HG03095 (cell line): ENCODE data around the gene GNAI2.
"Not testable (repeated sequence)": the region's sequence is repeated elsewhere in the genome, so short reads cannot be mapped to it uniquely, and the experiment has no call there.

Source experiments
- ATAC-seq: cut with Tn5 transposase; IDR thresholded peaks from one replicate; pipeline ENCODE4 v1.9.1; 2021; ENCODE audit warnings: moderate library complexity; ENCODE audit not compliant: unreplicated experiment

GNAI2 gene

DNA sequence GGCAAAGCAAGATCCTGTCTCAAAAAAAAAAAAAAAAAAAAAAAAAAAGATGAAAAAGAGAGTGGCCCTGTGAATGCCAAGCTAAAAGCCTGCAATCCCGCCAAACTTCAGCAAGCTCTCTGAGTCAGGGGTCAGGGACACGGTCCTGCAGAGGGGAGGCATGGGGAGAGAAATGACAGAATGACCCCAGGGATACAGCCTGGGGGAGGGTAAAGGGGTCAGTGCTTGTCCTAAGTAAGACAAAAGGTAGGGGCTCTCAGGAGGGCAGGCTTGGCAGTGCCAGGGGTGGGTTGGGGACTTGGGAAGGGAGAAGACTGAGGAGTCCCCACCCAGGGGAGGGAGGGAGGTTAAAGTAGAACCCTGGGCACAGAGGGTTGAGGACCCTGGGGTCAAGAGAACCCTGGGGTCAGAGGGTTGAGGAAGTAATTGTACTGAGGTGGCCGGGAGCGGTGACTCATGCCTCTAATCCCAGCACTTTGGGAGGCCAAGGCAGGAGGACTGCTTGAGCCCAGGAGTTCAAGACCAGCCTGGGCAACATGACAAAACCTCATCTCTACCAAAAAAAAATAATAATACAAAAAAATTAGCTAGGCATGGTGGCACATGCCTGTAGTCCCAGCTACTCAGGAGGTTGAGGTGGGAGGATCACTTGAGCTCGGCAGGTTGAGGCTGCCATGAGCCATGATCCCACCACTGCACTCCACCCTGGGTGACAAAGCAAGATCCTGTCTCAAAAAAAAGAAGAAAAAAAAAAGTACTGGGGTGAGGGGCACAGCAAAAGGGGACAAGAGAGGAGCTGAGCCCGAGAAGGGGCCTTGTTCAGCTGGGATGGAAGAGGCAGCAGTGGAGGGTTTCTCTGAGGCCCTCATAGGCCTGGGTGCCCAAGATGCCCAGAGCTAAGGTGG lies 27.7 kb downstream of the GNAI2 start:
- no peak for ATAC-seq

DNA sequence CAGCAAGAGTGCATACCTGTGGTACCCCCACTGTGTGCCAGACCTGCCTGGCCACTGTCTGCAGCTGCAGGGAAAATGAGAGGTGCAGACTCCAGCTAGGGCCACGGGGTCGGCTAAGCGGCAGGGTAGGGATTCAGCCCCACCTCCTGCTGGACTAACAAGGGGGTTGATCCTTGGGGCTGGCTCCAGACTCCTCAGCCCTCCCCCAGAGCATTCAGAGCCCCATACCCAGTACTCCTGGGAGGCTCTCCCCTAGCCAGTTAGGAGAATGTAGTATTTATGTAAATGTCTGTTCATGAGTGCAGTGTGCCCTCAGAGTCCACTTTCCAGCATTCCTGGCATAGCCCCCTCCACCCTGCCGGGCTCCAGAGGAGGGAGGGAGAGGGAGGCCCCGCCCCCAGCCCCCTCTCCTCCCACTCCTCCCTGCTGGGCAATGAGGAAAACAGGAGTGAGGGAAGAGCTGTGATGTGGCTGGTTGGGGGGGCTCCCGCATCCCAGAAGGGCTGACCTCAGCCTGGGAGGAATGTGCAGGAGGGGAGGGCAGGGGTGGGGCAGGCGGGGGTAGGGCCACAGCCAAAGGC lies 28.5 kb downstream of the GNAI2 start:
- ATAC-seq = no peak

DNA sequence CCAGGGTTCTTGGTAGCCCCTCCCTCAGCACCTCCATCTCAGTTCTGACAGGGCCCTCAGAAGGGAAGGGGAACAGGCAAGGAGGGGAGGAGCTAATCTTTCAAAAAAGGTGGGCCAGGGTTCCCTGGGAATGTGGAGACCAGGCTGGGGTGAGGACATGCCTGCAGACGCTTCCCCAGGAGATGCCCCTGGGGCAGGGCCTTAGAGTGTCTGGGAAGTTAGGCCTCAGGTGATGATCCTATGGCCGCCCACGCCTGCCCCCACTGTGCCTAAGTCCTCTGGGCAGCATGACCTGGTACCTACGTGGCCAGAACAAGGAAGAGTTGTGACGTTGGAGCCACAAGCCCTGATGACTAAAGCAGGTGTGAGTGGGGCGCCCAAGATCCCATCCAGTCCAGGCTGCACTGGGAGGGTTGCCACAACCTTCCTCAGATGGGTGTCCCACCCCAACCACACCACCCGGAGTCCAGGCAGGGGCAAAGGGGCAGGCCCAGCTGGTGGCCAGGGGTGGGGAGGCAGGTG lies 29.0 kb downstream of the GNAI2 start:
- ATAC-seq = no peak

DNA sequence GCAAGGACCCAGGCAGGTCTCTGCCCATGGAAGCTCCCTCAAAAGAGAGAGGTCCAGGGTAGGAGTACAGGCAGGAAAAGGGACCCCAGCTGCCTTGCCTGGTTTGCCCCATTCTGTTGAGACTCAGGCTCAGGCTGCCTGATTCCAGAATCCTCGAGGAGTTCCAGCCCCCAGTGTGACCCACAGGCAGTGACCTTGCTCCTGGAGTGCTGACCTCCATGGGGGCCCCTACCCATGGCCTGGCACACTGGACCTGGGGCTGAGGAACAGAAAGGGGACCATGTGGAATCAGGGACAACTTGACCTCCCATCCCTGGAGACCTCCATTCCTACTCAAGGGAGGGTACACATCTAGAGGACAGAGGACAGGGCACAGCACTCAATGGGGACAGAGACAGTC lies 29.6 kb downstream of the GNAI2 start:
- no peak for ATAC-seq

DNA sequence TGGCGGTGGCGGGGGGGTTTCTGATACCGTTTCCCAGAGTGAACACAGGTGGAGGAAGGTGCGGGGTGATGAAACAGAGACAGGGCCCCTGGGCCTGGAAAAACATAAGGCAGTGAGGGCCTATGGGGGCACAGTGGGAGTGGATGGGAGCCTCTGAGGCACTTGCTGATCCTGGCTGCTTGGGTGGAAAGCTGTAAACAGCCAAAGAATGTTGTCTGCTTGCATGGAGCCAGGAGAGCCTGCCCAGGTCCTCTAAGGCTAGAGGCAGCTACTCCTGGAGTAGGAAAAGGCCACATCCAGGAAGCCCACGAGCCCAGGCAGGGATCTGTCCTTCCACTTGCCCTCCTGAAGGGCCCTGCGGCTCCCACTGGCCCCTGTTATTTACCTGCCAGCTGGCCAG lies 30.0 kb downstream of the GNAI2 start:
- no peak for ATAC-seq

DNA sequence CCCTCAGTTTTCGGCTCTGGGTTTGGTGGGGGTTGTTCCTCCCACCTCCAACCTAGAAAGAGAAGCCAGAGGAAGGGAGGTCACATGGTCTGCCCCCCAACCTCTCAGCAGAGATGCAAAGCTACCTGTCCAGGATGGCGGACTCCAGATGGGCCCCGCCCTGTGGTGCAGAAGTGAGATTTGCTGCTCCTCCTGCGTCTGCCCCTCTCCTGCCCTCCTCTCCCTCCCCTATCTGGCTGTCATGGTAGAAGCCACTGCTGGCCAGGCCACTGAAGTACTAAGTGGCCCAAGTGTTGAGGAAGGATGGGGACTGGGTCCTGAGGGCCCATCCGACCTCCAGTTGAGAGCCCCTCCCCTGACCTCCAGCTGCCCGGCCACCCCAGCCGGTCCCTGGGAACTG lies 30.8 kb downstream of the GNAI2 start:
- ATAC-seq = no peak

DNA sequence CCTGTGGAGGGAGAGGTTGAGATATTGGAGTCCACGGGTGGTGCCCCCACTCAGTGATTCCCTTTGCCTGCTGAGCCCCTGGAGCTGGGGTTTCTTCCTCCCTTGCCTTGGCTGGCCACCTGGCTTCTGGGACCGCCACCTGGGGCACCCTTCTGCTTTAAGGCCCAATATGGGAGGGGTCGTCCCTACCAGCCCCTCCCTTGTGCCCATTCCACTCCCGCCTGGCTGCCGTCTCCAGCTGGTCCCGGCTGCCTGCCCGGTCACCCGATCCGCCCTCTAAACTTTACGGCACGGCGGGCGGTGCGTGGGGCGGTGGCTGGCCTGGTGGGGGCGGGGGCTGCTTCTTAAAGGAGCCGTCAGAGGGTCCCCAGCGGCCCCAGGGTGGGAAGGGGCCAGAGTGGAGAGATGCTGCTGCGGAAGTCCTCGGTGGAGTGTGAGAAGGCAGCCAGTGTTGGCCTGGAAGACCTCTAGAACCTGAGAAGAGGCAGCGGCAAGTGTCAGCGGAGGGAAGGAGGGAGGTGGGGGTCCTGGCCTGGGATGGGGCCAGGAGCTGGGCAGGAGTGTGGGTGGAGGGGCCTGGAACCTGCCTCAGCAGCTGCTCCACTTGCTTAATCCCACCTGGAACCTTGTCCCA lies 31.4 kb downstream of the GNAI2 start:
- ATAC-seq = no peak

DNA sequence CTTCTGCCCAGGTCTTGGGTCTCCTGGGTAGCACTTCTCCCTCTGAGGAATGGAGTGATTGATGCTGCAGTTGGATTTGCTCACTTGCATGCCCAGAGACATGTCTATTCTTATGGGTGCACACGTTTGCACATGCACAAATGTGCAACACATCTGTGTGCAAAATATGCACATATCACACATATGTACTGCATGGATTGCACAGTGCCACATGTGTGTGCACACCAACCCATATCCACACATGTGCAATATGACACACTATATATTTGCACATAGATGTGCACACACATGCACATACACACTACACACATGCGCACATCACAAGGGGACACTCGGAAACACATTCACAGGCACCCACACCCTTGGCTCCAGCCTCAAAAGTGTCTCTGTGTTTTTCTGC lies 32.3 kb downstream of the GNAI2 start:
- ATAC-seq = no peak

DNA sequence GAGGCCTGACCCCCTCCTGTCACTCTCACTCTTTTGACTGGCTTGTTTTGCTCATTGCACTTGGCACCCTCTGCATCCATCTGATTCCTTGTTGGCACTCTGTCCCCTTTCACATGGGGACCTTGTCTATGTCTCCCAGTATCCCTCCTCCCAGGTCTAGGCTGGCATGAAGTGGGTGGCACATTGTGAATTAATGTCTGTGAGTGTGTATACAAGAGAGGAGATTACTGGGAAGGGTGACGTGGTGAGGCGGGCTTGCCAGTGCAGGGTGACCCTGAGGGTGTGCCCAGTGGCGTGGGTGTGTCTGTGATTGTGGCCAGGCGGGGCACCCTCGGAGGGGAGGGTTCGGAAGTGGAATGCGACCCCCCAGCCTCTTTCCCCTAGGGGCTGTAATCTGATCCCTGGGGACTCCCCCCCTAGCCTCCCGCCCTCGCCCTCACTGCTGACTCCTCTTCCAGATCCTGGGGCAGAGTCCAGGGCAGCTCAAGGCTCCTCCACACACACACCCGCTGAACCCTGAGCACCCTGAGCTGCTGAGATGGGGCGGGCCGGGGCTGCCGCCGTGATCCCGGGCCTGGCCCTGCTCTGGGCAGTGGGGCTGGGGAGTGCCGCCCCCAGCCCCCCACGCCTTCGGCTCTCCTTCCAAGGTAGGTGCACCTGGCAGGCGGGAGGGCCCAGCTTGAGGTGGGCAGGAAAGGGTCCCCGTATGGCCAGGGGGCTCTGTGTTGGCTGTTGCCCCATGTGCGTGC lies 32.9 kb downstream of the GNAI2 start, which contains the start of gene SEMA3B:
TSS of gene SEMA3B (plus strand) at position 445 of the 749 bp plus-strand sequence. CDS start at position 539, 94 bp downstream.
- ATAC-seq = no peak

DNA sequence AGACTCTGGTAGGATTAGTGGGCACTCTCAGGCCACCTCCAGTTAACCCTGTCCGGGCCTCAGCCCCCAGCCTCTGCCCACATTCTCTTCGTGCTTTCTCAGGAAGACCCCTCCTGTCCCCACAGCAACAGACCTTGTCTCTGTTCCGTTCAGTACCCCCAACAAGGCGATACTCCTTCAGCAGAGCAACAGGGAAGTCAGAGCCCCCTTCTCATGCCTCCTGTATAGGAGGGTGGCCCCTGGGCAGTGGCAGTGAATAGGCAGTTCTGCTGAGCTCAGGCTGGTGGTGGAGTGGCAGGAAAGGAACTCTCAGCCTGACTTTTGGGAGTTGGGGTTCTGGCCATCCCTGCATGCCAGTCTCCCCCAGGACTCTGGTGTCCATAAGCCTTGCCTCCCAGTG lies 33.5 kb downstream of the GNAI2 start:
- no peak for ATAC-seq

DNA sequence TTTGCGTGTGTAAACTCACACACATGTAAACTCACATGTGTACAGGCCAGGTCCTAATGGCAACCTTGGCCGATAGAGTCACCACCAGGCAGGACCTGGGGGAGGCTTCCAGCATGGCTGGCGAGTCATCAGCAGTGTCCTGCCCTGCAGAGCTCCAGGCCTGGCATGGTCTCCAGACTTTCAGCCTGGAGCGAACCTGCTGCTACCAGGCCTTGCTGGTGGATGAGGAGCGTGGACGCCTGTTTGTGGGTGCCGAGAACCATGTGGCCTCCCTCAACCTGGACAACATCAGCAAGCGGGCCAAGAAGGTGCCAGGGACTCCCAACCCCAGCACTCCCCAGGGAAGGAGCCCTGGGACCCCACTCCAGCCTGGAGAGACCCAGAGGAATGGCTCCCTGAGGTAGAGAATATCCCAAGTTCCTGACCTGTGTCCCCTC lies 34.0 kb downstream of the GNAI2 start:
- no peak for ATAC-seq

DNA sequence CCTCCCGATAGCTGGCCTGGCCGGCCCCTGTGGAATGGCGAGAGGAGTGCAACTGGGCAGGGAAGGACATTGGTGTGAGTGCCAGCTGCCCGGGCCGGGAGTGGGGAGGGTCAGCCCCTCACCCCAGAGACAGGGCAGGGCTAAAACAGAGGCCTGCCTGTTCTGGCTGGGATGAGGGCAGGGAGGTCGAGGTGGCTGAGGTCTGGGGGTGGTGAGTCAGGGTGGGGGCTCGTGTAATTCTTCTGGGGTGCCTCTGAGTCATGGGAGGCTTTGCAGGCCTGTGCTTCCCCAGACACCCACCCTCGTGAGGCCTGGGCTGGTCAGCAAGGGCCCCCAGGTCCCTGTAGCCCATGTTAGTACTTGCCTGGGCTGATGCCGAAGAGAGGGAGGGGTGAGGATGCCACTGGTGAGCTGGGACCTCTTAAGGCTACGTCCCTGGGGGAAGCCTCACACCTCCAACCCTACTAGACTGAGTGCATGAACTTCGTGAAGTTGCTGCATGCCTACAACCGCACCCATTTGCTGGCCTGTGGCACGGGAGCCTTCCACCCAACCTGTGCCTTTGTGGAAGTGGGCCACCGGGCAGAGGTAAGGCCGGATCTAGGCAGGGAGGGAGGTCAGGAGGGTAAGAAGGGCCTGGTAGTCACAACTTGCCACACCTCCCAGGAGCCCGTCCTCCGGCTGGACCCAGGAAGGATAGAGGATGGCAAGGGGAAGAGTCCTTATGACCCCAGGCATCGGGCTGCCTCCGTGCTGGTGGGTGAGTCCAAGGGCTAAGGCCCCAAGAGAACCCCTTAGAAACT lies 34.6 kb downstream of the GNAI2 start:
- ATAC-seq = no peak

DNA sequence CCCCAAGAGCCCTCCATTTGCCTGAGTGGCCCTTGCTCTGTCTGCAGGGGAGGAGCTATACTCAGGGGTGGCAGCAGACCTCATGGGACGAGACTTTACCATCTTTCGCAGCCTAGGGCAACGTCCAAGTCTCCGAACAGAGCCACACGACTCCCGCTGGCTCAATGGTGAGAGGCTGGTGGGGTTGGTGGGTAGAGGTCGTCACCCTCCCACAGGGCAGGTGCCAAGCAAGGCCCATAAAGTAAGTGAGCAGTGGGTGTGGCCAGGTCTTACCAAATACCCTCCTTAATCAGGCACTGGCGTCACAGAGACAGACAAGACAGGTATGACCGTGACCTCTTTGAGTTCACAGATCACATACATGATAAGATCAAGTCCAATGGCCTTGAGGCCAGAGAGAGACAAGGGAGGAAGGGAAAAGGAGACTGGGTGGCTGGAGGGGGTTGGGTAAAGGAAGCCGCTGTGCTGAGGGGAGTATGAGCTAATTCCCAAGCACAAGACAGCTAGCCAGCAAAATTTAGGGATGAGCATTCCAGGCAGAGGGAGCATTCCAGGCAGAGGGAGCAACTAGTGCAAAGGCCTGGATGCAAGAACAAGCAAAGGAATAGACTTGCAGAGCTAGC lies 35.4 kb downstream of the GNAI2 start:
- ATAC-seq = no peak

DNA sequence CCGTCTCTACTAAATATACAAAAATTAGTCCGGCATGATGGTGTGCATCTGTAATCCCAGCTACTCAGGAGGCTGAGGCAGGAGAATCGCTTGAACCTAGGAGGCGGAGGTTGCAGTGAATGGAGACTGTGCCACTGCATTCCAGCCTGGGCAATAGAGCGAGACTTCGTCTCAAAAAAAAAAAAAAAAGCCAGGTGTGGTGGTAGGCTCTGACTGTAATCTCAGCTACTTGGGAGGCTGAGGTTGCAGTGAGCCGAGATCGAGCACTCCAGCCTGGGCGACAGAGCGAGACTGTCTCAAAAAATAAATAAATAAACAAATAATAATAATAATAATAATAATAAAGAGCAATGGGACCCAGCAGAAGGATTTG lies 36.5 kb downstream of the GNAI2 start:
- ATAC-seq = not testable (repeated sequence)

DNA sequence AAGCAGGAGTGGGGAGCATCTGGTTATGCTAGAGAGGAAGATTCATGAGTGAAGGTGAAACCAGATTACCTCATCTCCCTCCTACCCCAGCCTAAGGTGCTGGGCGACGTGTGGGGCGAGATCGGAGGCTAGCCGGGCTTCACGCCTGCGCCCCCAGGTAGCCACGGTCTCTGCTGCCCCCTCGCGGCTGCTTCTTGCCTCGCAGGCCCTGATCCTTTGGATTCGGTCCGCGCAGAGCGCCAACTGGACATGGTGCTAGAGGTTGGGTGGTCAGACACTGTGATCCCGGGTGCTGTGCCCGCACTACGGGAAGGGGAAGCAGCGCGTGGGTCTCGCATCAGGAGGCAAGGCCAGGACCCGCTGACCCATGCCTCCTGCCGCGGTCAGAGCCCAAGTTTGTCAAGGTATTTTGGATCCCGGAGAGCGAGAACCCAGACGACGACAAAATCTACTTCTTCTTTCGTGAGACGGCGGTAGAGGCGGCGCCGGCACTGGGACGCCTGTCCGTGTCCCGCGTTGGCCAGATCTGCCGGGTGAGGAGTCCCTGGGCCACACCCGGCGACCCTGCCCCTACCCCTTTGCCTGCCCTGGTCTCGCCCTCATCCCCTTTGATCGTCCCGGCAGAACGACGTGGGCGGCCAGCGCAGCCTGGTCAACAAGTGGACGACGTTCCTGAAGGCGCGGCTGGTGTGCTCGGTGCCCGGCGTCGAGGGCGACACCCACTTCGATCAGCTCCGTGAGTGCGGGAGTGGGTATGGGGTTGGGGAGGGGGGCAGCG lies 37.1 kb downstream of the GNAI2 start:
- ATAC-seq = peak; percentile 81

DNA sequence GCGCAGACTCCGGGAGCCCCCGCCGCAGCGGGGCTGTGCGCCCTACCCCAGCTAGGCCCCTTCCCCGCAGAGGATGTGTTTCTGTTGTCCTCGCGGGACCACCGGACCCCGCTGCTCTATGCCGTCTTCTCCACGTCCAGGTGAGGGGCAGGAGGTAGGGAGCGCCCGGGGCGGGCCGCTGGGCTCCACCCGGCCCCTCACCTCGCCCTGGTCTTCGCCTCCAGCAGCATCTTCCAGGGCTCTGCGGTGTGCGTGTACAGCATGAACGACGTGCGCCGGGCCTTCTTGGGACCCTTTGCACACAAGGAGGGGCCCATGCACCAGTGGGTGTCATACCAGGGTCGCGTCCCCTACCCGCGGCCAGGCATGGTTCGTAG lies 37.7 kb downstream of the GNAI2 start:
- no peak for ATAC-seq

DNA sequence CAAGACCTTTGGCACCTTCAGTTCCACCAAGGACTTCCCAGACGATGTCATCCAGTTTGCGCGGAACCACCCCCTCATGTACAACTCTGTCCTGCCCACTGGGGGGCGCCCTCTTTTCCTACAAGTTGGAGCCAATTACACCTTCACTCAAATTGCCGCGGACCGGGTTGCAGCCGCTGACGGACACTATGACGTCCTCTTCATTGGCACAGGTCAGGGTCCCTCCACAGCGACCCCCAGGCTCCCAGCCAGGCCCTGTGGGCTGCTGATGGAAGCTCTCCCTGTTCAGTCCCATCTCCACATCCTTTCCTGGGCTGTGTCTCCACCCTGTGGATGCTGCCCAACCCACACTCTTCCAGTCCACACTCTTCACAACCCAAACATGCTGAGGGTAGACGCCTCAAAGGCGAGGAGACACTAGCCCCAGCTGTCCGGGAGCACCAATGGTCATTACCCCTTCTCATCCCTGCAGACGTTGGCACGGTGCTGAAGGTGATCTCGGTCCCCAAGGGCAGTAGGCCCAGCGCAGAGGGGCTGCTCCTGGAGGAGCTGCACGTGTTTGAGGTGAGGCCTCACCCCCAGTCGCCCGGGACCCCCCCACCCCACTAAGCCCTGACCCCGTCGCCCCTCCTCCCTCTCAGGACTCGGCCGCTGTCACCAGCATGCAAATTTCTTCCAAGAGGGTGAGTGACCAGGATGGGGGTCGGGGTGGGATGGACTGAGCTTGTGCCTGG lies 38.5 kb downstream of the GNAI2 start:
- ATAC-seq = no peak
